AG04450 (cell line): Measurements from ENCODE around the gene OR4D11. TPM values are rescaled to one million over a fixed set of nuclear protein-coding genes. Genes with fewer than 3 reads are reported as not detected.
"Not testable (repeated sequence)": the region's sequence is repeated elsewhere in the genome, so short reads cannot be mapped to it uniquely, and the experiment has no call there.

Experiments used
- CTCF ChIA-PET: fragments of 300-600, 350-600 bp; formaldehyde crosslinking; extraction: SDS; loops from one replicate; lab custom pipeline; 2022; ENCODE audit warnings: antibody characterized with exemption, inconsistent platforms; lab: Charles Lee
- POLR2A ChIA-PET: fragments of 350-600 bp; formaldehyde crosslinking; extraction: SDS; loops from one replicate; lab custom pipeline; 2021; ENCODE audit warnings: antibody characterized with exemption, inconsistent platforms; lab: Yijun Ruan, JAX
- DNase-seq: peaks from one replicate; pipeline ENCODE4 v3.0.0-alpha.2; 2011; ENCODE audit warnings: low read depth, low spot score
- H3K27ac ChIP-seq: one replicate; pipeline ENCODE4 v1.5.1; 2012; ENCODE audit warnings: low read depth, low read length, control low read depth
- H3K27me3 ChIP-seq: one replicate; pipeline ENCODE4 v1.6.0; 2012; ENCODE audit warnings: low read length; ENCODE audit not compliant: control insufficient read depth, insufficient read depth
- H3K4me3 ChIP-seq: 2 replicates; pipeline ENCODE4 v1.5.1; 2011; ENCODE audit warnings: mild to moderate bottlenecking, low read depth, low read length, control low read depth
- H3K9me3 ChIP-seq: 2 replicates; pipeline ENCODE4 v1.5.1; 2012; ENCODE audit warnings: low read length; ENCODE audit not compliant: control insufficient read depth, insufficient read depth
- CTCF ChIP-seq: IDR thresholded peaks from 2 replicates; pipeline ENCODE4 v1.5.1; 2011; ENCODE audit warnings: low read depth, low read length, control low read depth, inconsistent platforms
- polyA plus RNA-seq: library from polyadenylated mRNA; depleted of rRNA; stranded (reverse); fragments of >200 nt; gene quantifications from 2 replicates; pipeline ENCODE4 v1.2.3, GENCODE V29; 2011

The OR4D11 gene
- polyA plus RNA-seq, 1 experiment = not detected

GRCh38 chr11:59545179-59546020 lies 42.0 kb downstream of the OR4D11 start:
- no peaks in the 10 kb centered on the region for H3K9me3 ChIP-seq
- no peak for TF ChIP-seq CTCF
- ChIA-PET CTCF (interaction anchor here (4.9 kb wide), 1 partner anchor 8 kb away, joined by 34 read pairs; no protein-coding TSS in a partner anchor), POLR2A (no interaction called here)
- H3K27ac ChIP-seq = no peak overlapping the region
- no peaks in the 10 kb centered on the region for H3K27me3 ChIP-seq
- DNase-seq = no peak
- H3K4me3 ChIP-seq = no peak overlapping the region

GRCh38 chr11:59547605-59548308 lies 44.4 kb downstream of the OR4D11 start:
- H3K27ac ChIP-seq, DNase-seq, H3K27me3 ChIP-seq, H3K9me3 ChIP-seq, H3K4me3 ChIP-seq, POLR2A ChIA-PET: not testable (repeated sequence)
- CTCF ChIA-PET = interaction anchor here (4.9 kb wide), 1 partner anchor 10 kb away, joined by 34 read pairs; no protein-coding TSS in a partner anchor

- CTCF ChIA-PET = interaction anchor here (2.6 to 4.9 kb wide), 2 partner anchors 11 to 132 kb away, joined by 12 to 34 read pairs; no protein-coding TSS in a partner anchor
- no peak for DNase-seq
- H3K4me3 ChIP-seq = no peak overlapping the region
- TF ChIP-seq CTCF = no peak
- no peak overlapping the region for H3K27ac ChIP-seq
- POLR2A ChIA-PET = no interaction called here
- no peaks in the 10 kb centered on the region for H3K27me3 ChIP-seq
- H3K9me3 ChIP-seq = no peaks in the 10 kb centered on the region
Measured at GRCh38 chr11:59548309-59548656, 44.9 kb downstream of the OR4D11 start.

GRCh38 chr11:59550368-59550841 lies 47.0 kb downstream of the OR4D11 start:
- Histone ChIP-seq H3K27ac (peak overlapping the region; percentile 84), H3K27me3 (no peaks in the 10 kb centered on the region), H3K9me3 (no peaks in the 10 kb centered on the region), H3K4me3 (peak overlapping the region; percentile 65)
- peak; percentile 50 for TF ChIP-seq CTCF
- ChIA-PET POLR2A (interaction anchor here (0.6 to 1.0 kb wide), 5 partner anchors 10 to 1783 kb away, joined by 3 to 8 read pairs (median 5); partner anchors contain the start of gene PATL1), CTCF (interaction anchor here (1.3 to 4.9 kb wide), 3 partner anchors 10 to 130 kb away, joined by 4 to 34 read pairs (median 12); no protein-coding TSS in a partner anchor)
- peak; percentile 92 for DNase-seq

- Histone ChIP-seq H3K27ac (peak overlapping the region; percentile 84), H3K9me3 (no peaks in the 10 kb centered on the region), H3K27me3 (no peaks in the 10 kb centered on the region), H3K4me3 (peak overlapping the region; percentile 65)
- ChIA-PET POLR2A (interaction anchor here (0.6 to 0.8 kb wide), 3 partner anchors 15 to 1784 kb away, joined by 3 to 5 read pairs (median 4); no protein-coding TSS in a partner anchor), CTCF (interaction anchor here (0.6 to 2.6 kb wide), 3 partner anchors 9 to 129 kb away, joined by 4 to 12 read pairs (median 4); no protein-coding TSS in a partner anchor)
- DNase-seq = peak; percentile 78
- no peak for TF ChIP-seq CTCF
Measured at GRCh38 chr11:59550842-59551658, 47.7 kb downstream of the OR4D11 start.
